ENCODE data around the gene MYEOV. TPM values are rescaled to one million over a fixed set of nuclear protein-coding genes. Genes with fewer than 3 reads are reported as not detected.

Gene MYEOV
- total RNA-seq, 1 donor from 2014 or later: 0.87 TPM

- Mint-ChIP-seq H3K4me3 (ENCODE audit: unreplicated experiment) (no peak overlapping the region), H3K36me3 (ENCODE audit: low read depth) (peaks cover 1% of the 10 kb centered on the region), H3K4me1 (ENCODE audit: low read depth) (peaks cover 17% of the 10 kb centered on the region), H3K27ac (ENCODE audit: unreplicated experiment) (no peak overlapping the region), H3K27me3 (ENCODE audit: low read depth) (peaks cover 5% of the 10 kb centered on the region), H3K9me3 (ENCODE audit: low read depth) (peaks cover 4% of the 10 kb centered on the region)
- TF ChIP-seq, protein P1, sequence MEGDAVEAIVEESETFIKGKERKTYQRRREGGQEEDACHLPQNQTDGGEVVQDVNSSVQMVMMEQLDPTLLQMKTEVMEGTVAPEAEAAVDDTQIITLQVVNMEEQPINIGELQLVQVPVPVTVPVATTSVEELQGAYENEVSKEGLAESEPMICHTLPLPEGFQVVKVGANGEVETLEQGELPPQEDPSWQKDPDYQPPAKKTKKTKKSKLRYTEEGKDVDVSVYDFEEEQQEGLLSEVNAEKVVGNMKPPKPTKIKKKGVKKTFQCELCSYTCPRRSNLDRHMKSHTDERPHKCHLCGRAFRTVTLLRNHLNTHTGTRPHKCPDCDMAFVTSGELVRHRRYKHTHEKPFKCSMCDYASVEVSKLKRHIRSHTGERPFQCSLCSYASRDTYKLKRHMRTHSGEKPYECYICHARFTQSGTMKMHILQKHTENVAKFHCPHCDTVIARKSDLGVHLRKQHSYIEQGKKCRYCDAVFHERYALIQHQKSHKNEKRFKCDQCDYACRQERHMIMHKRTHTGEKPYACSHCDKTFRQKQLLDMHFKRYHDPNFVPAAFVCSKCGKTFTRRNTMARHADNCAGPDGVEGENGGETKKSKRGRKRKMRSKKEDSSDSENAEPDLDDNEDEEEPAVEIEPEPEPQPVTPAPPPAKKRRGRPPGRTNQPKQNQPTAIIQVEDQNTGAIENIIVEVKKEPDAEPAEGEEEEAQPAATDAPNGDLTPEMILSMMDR (IDR thresholded peaks at IDR 0.05): no peak
- DNase-seq (ENCODE audit: low spot score): peak; percentile 38
Observed at GRCh38 chr11:69312453-69313404, 18.8 kb downstream of the MYEOV start.

- Mint-ChIP-seq H3K4me1 (ENCODE audit: low read depth) (peaks cover 19% of the 10 kb centered on the region), H3K4me3 (ENCODE audit: unreplicated experiment) (no peak overlapping the region), H3K9me3 (ENCODE audit: low read depth) (peaks cover 7% of the 10 kb centered on the region), H3K36me3 (ENCODE audit: low read depth) (peaks cover 3% of the 10 kb centered on the region), H3K27me3 (ENCODE audit: low read depth) (no peaks in the 10 kb centered on the region), H3K27ac (ENCODE audit: unreplicated experiment) (no peak overlapping the region)
- TF ChIP-seq, protein P1 (IDR thresholded peaks at IDR 0.05): no peak
- DNase-seq (ENCODE audit: low spot score): no peak
Observed at GRCh38 chr11:69313992-69314391, 20.0 kb downstream of the MYEOV start.

DNA sequence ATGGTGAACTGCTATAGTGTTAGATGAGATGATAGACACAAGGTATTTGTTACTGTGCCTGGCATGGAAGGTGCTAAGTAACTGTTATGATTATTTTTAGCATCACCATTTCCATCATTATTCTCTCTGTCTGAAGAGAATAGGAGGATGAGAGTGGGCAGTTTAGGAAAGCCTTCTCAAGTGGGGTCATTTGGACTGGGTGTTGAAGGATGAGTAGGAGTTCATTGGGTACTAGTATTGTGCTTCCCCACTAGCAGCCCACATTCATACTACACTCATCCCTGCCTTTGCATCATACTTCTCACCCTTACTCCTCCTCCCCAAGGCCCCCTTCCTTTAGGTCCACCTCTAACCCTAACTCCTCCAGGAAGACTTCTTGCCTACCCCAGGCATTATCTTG lies 20.6 kb downstream of the MYEOV start:
- no peak overlapping the region for H3K27ac Mint-ChIP-seq (ENCODE audit: unreplicated experiment)
- peaks cover 7% of the 10 kb centered on the region for H3K9me3 Mint-ChIP-seq (ENCODE audit: low read depth)
- DNase-seq (ENCODE audit: low spot score): no peak
- peaks cover 15% of the 10 kb centered on the region for H3K4me1 Mint-ChIP-seq (ENCODE audit: low read depth)
- TF ChIP-seq, protein P1 (IDR thresholded peaks at IDR 0.05): no peak
- H3K27me3 Mint-ChIP-seq (ENCODE audit: low read depth): no peaks in the 10 kb centered on the region
- H3K36me3 Mint-ChIP-seq (ENCODE audit: low read depth): peaks cover 3% of the 10 kb centered on the region
- H3K4me3 Mint-ChIP-seq (ENCODE audit: unreplicated experiment): no peak overlapping the region

GRCh38 chr11:69316956-69317355 lies 23.0 kb downstream of the MYEOV start:
- DNase-seq (ENCODE audit: low spot score): peak; percentile 28
- no peak overlapping the region for H3K27ac Mint-ChIP-seq (ENCODE audit: unreplicated experiment)
- peaks cover 7% of the 10 kb centered on the region for H3K9me3 Mint-ChIP-seq (ENCODE audit: low read depth)
- no peak overlapping the region for H3K4me3 Mint-ChIP-seq (ENCODE audit: unreplicated experiment)
- TF ChIP-seq, protein P1 (IDR thresholded peaks at IDR 0.05): no peak
- H3K27me3 Mint-ChIP-seq (ENCODE audit: low read depth): no peaks in the 10 kb centered on the region
- peaks cover 7% of the 10 kb centered on the region for H3K4me1 Mint-ChIP-seq (ENCODE audit: low read depth)
- peaks cover 3% of the 10 kb centered on the region for H3K36me3 Mint-ChIP-seq (ENCODE audit: low read depth)

GRCh38 chr11:69317401-69318092 lies 23.6 kb downstream of the MYEOV start:
- H3K27ac Mint-ChIP-seq (ENCODE audit: unreplicated experiment): no peak overlapping the region
- H3K36me3 Mint-ChIP-seq (ENCODE audit: low read depth): peaks cover 3% of the 10 kb centered on the region
- TF ChIP-seq, protein P1 (IDR thresholded peaks at IDR 0.05): no peak
- peaks cover 7% of the 10 kb centered on the region for H3K9me3 Mint-ChIP-seq (ENCODE audit: low read depth)
- no peak for DNase-seq (ENCODE audit: low spot score)
- no peak overlapping the region for H3K4me3 Mint-ChIP-seq (ENCODE audit: unreplicated experiment)
- H3K27me3 Mint-ChIP-seq (ENCODE audit: low read depth): no peaks in the 10 kb centered on the region
- H3K4me1 Mint-ChIP-seq (ENCODE audit: low read depth): peaks cover 5% of the 10 kb centered on the region
